Omental fat pad (tissue), 4 donors: ENCODE measurements around the gene KRT35. TPM values are rescaled to one million over a fixed set of nuclear protein-coding genes. Genes with fewer than 3 reads are reported as not detected.
"Not testable (repeated sequence)": the region's sequence is repeated elsewhere in the genome, so short reads cannot be mapped to it uniquely, and the experiment has no call there.

Source experiments
- ATAC-seq: fragments of 150-250 bp; one replicate; pipeline ENCODE4 v1.9.1; 2016; ENCODE audit warnings: mild to moderate bottlenecking, moderate library complexity; ENCODE audit not compliant: low FRiP score
- DNase-seq: peaks from one replicate; pipeline ENCODE4 v3.0.0-alpha.2; 2019; ENCODE audit warnings: low spot score
- small RNA-seq: library from RNA; depleted of rRNA; stranded (forward); fragments of <200 nt; gene quantifications from one replicate; pipeline ENCODE3, GENCODE V24; 2016
- total RNA-seq, 4 donors: library from RNA; depleted of rRNA; stranded (reverse); fragments of >200 nt; gene quantifications; one replicate each; pipeline ENCODE4 v1.1.0, GENCODE V29; 2016
- TF ChIP-seq, protein P1 (sequence below), 3 donors: fragments of 450-650 bp; IDR thresholded peaks; one replicate each; pipeline ENCODE4 v1.5.1; 2016 to 2017; ENCODE audit warnings: antibody characterized with exemption in 3 of 3, mild to moderate bottlenecking in 3 of 3, moderate library complexity in 2 of 3

Gene KRT35
- total RNA-seq, 4 donors from 2014 or later = not detected

GRCh38 chr17:41434415-41434814, 46.5 kb downstream of the KRT35 start:
- ATAC-seq = no peak
- TF ChIP-seq, protein P1, sequence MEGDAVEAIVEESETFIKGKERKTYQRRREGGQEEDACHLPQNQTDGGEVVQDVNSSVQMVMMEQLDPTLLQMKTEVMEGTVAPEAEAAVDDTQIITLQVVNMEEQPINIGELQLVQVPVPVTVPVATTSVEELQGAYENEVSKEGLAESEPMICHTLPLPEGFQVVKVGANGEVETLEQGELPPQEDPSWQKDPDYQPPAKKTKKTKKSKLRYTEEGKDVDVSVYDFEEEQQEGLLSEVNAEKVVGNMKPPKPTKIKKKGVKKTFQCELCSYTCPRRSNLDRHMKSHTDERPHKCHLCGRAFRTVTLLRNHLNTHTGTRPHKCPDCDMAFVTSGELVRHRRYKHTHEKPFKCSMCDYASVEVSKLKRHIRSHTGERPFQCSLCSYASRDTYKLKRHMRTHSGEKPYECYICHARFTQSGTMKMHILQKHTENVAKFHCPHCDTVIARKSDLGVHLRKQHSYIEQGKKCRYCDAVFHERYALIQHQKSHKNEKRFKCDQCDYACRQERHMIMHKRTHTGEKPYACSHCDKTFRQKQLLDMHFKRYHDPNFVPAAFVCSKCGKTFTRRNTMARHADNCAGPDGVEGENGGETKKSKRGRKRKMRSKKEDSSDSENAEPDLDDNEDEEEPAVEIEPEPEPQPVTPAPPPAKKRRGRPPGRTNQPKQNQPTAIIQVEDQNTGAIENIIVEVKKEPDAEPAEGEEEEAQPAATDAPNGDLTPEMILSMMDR (IDR thresholded peaks at IDR 0.05) = no peak
- no peak for DNase-seq

- TF ChIP-seq, protein P1 (IDR thresholded peaks at IDR 0.05) = no peak
- DNase-seq = no peak
- no peak for ATAC-seq
These were observed 46.9 kb downstream of the KRT35 start for GRCh38 chr17:41434005-41434404.

DNA sequence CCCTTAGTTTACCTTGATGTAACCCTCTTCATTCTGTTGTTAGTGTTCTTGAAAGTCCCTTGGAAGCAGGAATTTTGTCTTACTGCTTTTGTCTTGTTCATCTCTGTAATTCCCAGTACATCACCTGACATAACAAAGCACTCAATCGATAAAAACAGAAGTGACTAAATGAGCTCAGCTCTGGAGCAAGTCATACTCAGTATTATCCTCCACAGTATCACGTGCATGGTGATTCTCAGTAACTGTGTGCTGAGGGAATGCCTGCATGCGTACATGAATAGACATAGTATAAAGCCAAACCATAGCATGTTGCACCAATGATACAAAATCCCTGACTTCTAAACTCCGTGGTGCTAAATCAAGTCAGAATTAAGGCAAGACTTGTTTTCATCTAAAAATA, 47.4 kb downstream of the KRT35 start:
- DNase-seq (no peak), ATAC-seq (no peak)
- TF ChIP-seq, protein P1 (IDR thresholded peaks at IDR 0.05) = no peak

- DNase-seq, ATAC-seq: not testable (repeated sequence)
These were observed 50.6 kb downstream of the KRT35 start for GRCh38 chr17:41430376-41430775.

DNA sequence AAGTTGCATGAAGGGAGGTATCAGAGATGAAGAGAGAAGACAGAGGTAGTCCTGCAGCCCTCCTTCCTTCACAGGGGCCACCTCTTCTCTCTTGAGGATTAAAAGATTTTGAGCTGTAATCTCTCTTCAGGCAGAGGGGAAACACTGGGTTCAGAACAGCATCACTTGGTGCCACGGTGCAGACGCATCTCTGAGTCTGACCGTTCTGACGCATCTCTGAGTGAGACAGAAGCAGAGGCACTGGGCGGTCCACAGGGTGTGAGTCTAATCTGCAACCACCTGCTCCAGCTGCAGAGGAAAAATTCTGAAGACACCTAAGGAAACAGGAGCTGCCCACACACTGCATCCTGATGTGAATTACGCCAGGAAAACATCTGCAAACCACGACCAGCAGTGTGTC, 51.3 kb downstream of the KRT35 start:
- ATAC-seq (no peak), DNase-seq (no peak)
- TF ChIP-seq, protein P1 (IDR thresholded peaks at IDR 0.05) = no peak

DNA sequence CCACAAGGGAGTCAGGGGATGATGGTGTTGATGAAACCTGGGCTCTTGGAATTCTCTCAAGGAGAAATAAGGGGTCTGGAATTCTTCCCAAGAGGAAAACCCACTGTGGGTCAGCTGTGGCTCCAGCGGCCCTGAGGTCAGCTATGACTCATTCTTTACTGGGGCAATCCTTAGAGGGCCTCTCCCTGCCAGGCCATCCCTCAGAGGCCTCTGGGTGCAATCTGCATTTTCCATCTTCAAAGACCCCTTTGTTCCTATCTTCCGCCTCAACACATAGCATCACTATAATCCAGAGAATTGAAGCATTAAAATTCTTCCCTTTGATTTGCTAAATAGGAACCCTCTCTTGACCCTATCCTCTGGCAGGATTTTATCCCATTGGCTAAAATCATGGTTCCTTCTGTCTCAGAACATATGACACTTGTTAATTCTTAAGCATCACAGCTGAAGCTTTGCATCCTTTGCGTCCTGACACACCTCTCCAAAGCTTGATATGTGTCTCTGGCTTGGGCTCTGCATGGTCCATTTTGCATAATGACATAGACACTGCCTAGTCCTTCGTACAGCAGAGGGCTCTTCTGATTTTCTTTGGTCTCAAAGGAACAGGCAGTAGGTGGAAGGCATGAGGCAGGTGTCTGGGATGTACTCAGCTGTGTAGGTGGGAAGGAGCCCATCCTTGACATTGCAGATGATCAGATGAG, 52.2 kb downstream of the KRT35 start:
- DNase-seq (no peak), ATAC-seq (no peak)
- TF ChIP-seq, protein P1 (IDR thresholded peaks at IDR 0.05) = no peak

Small RNAs within 50 kb of the gene (small RNA-seq; reads per million reads assigned to genes)
- not detected for gene RNU2-32P

Other genes with a start within 250 kb of the KRT35 start
- not detected for gene KRTAP9-3, start 248.7 kb downstream of the KRT35 start, total RNA-seq
- gene KRTAP9-8, start 243.2 kb downstream of the KRT35 start, total RNA-seq = not detected
- gene KRTAP9-4, start 231.5 kb downstream of the KRT35 start, total RNA-seq = not detected
- gene KRTAP9-9, start 225.8 kb downstream of the KRT35 start, total RNA-seq = not detected
- not detected for gene KRTAP9-6, start 215.8 kb downstream of the KRT35 start, total RNA-seq
- gene KRTAP9-7, start 205.5 kb downstream of the KRT35 start, total RNA-seq = not detected
- not detected for gene KRTAP29-1, start 178.3 kb downstream of the KRT35 start, total RNA-seq
- not detected for gene KRTAP16-1, start 171.8 kb downstream of the KRT35 start, total RNA-seq
- gene KRTAP17-1, start 165.4 kb downstream of the KRT35 start, total RNA-seq = not detected
- not detected for gene KRT33A, start 130.3 kb downstream of the KRT35 start, total RNA-seq
- gene KRT33B, start 111.3 kb downstream of the KRT35 start, total RNA-seq = not detected
- not detected for gene KRT34, start 98.8 kb downstream of the KRT35 start, total RNA-seq
- not detected for gene KRT31, start 83.5 kb downstream of the KRT35 start, total RNA-seq
- gene KRT37, start 56.6 kb downstream of the KRT35 start, total RNA-seq = not detected
- not detected for gene KRT38, start 40.2 kb downstream of the KRT35 start, total RNA-seq
- not detected for gene KRT32, start 13.8 kb downstream of the KRT35 start, total RNA-seq
- not detected for gene KRT36, start 8.8 kb upstream of the KRT35 start, total RNA-seq
- gene KRT13, start 24.5 kb upstream of the KRT35 start, total RNA-seq = under 1 TPM in 1 of 4 donors, not detected in 3; 0.65 TPM
- gene KRT15, start 37.7 kb upstream of the KRT35 start, total RNA-seq = 1 to 10 TPM in 2 of 4 donors, under 1 TPM in 1, not detected in 1; 0.31 to 2.5 (median 1.8) TPM
- 100 to 1,000 TPM in 2 of 4 donors, 10 to 100 TPM in 2; 22.1 to 838 (median 270) TPM for gene KRT19, start 47.2 kb upstream of the KRT35 start, total RNA-seq
- gene KRT9, start 90.9 kb upstream of the KRT35 start, total RNA-seq = not detected
- 1 to 10 TPM in 2 of 4 donors, under 1 TPM in 1, not detected in 1; 0.56 to 4.0 (median 3.0) TPM for gene KRT14, start 105.7 kb upstream of the KRT35 start, total RNA-seq
- gene KRT16, start 131.6 kb upstream of the KRT35 start, total RNA-seq = 100 to 1,000 TPM in 1 of 4 donors, 1 to 10 TPM in 2, under 1 TPM in 1; 0.84 to 158 (median 7.6) TPM
- gene KRT17, start 143.4 kb upstream of the KRT35 start, total RNA-seq = under 1 TPM in 1 of 4 donors, not detected in 3; 0.56 TPM
- gene EIF1, start 207.7 kb upstream of the KRT35 start, total RNA-seq = 100 to 1,000 TPM; 444 to 832 (median 685) TPM
- not detected for gene GAST, start 231.2 kb upstream of the KRT35 start, total RNA-seq